WTC11 (cell line): ENCODE data around the gene ATP2B3.

ENCODE experiments used
- ATF2 ChIP-seq: sonication (generic); formaldehyde crosslinking; IDR thresholded peaks from 2 replicates; pipeline ENCODE4 v1.8.1; 2022; ENCODE audit warnings: low read depth, missing genetic modification reagents, borderline replicate concordance
- CBFB ChIP-seq: sonication (generic); formaldehyde crosslinking; IDR thresholded peaks from 2 replicates; pipeline ENCODE4 v1.8.1; 2022; ENCODE audit warnings: mild to moderate bottlenecking, low read depth, missing genetic modification reagents
- CREB1 ChIP-seq: sonication (generic); formaldehyde crosslinking; IDR thresholded peaks from 2 replicates; pipeline ENCODE4 v1.8.0; 2023; ENCODE audit warnings: mild to moderate bottlenecking, missing genetic modification reagents
- CTCF ChIP-seq: fragments of 200-600 bp; IDR thresholded peaks from 2 replicates; pipeline ENCODE4 v1.8.0; 2022; ENCODE audit warnings: antibody characterized with exemption
- RELA ChIP-seq: sonication (generic); formaldehyde crosslinking; IDR thresholded peaks from 2 replicates; pipeline ENCODE4 v1.8.1; 2022; ENCODE audit warnings: missing genetic modification reagents, mild to moderate bottlenecking, borderline replicate concordance
- TP53 ChIP-seq: sonication (generic); formaldehyde crosslinking; IDR thresholded peaks from 2 replicates; pipeline ENCODE4 v1.8.1; 2023; ENCODE audit warnings: mild to moderate bottlenecking, missing genetic modification reagents
- ZNF232 ChIP-seq: sonication (generic); formaldehyde crosslinking; IDR thresholded peaks from 2 replicates; pipeline ENCODE4 v1.8.0; 2022; ENCODE audit warnings: mild to moderate bottlenecking, missing genetic modification reagents
- ZNF281 ChIP-seq: sonication (generic); formaldehyde crosslinking; IDR thresholded peaks from 2 replicates; pipeline ENCODE4 v1.8.0; 2023; ENCODE audit warnings: mild to moderate bottlenecking, missing genetic modification reagents
- TF ChIP-seq, protein P1 (sequence below): sonication (generic); formaldehyde crosslinking; IDR thresholded peaks from 2 replicates; pipeline ENCODE4 v1.8.1; 2023; ENCODE audit warnings: mild to moderate bottlenecking, missing genetic modification reagents, borderline replicate concordance

DNA sequence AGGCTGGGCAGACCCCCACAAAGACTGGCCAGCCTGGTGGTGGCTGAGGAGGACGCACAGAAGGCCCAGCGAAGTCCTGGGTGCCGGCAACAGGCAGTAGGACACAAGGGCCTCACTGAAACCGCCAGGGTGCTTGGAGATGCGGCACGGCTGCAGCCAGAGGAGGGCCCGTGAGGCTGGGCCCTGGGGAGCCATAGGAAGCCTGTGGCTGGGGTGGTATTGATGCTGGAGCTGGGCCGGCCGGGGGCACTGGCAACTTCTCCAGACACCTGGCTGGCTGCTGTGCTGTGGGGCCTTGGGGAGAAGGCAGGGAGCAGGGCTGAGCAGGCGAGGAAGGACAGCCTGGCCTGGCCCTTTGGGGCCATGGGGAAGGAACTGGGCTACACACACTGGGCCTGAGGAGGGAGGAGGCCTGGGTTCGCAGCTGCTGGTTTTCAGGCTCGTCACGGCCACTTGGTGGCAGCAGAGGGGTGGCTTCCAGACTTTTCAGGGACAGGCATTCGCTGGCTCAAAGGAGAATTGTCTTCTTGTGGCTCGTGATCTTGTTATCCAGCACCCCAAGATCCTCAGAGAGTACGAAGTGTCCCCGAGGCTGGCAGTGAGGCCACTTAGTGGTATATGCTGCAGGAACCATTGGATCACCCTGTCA lies 37.2 kb downstream of the ATP2B3 start:
- TF ChIP-seq, protein P1, sequence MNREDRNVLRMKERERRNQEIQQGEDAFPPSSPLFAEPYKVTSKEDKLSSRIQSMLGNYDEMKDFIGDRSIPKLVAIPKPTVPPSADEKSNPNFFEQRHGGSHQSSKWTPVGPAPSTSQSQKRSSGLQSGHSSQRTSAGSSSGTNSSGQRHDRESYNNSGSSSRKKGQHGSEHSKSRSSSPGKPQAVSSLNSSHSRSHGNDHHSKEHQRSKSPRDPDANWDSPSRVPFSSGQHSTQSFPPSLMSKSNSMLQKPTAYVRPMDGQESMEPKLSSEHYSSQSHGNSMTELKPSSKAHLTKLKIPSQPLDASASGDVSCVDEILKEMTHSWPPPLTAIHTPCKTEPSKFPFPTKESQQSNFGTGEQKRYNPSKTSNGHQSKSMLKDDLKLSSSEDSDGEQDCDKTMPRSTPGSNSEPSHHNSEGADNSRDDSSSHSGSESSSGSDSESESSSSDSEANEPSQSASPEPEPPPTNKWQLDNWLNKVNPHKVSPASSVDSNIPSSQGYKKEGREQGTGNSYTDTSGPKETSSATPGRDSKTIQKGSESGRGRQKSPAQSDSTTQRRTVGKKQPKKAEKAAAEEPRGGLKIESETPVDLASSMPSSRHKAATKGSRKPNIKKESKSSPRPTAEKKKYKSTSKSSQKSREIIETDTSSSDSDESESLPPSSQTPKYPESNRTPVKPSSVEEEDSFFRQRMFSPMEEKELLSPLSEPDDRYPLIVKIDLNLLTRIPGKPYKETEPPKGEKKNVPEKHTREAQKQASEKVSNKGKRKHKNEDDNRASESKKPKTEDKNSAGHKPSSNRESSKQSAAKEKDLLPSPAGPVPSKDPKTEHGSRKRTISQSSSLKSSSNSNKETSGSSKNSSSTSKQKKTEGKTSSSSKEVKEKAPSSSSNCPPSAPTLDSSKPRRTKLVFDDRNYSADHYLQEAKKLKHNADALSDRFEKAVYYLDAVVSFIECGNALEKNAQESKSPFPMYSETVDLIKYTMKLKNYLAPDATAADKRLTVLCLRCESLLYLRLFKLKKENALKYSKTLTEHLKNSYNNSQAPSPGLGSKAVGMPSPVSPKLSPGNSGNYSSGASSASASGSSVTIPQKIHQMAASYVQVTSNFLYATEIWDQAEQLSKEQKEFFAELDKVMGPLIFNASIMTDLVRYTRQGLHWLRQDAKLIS: no peak
- TF ChIP-seq ZNF281 (CRISPR knock-in tag) (no peak), ATF2 (no peak), TP53 (CRISPR knock-in tag) (no peak), CTCF (peak; percentile 38), CBFB (CRISPR knock-in tag) (no peak), RELA (CRISPR knock-in tag) (no peak), ZNF232 (CRISPR knock-in tag) (no peak), CREB1 (CRISPR knock-in tag) (no peak)
